ENCODE data around the gene GRK2. TPM values are rescaled to one million over a fixed set of nuclear protein-coding genes. Genes with fewer than 3 reads are reported as not detected.
"Not testable (repeated sequence)": the region's sequence is repeated elsewhere in the genome, so short reads cannot be mapped to it uniquely, and the experiment has no call there.

Gene GRK2
- total and polyA plus RNA-seq, 5 donors from 2014 or later, result 13.2 to 295 (median 25.4) TPM

DNA sequence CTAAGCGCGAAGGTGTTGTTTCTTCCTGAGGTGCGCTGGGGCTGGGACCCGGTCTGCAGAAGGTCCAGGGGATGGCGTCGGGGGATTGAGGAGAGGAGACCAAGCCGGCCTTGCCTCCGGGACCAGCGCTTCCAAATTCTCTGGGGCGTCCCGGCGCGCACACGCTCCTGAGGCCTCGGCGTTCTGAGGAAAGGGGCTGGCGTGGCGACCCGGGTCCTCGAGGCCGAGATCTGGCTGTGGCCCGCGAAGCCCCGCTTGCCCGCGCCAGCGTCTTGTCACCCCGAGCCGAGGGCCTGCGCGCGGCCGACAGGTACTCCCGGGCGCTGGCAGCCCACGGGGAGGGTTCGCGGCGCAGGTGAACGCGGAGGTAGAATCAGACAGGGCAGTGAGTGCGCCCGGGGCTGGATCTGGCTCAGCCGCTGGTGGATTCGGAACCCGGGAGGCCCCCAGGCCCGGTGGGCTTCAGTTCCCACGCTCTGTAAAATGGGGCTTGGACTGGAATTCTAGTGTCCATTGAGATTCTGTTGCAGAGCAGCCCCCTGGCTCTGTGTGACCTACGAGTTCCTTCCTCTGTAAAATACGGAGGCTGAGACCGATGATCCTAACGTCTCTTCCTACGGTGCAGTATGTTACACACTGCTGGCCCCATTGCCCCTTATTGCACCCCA is 51.7 kb downstream of the GRK2 start:
- H3K4me1 ChIP-seq (ENCODE audit: control insufficient read depth, insufficient read depth, low read length, poor library complexity, severe bottlenecking), result peaks cover 28% of the 10 kb centered on the region
- ATAC-seq (ENCODE audit: low read depth in 2 of 2), result peak; percentile 17
- Mint-ChIP-seq H3K4me1 (peaks cover 4 to 52% (median 31%) of the 10 kb centered on the region in 4 donors), H3K4me3 (peak overlapping the region; percentile 97 to 99 (median 98)), H3K9me3 (no peaks in the 10 kb centered on the region), H3K36me3 (no peaks in the 10 kb centered on the region), H3K27ac (peak overlapping the region; percentile 90 to 98 (median 97)), H3K27me3 (peaks cover 12% of the 10 kb centered on the region)
- H3K27ac ChIP-seq (ENCODE audit: insufficient read depth, low read length, poor library complexity, severe bottlenecking), result peak overlapping the region; percentile 73
- peak in 1 of 3 donors; percentile 16 for DNase-seq
- H3K4me3 ChIP-seq (ENCODE audit: low read depth, low read length), result peak overlapping the region; percentile 81
- no peaks in the 10 kb centered on the region for H3K9me3 ChIP-seq (ENCODE audit: control insufficient read depth in 2 of 2, low read length in 2 of 2)
- H3K27me3 ChIP-seq (ENCODE audit: control insufficient read depth, insufficient read depth, low read length), result peaks cover 2% of the 10 kb centered on the region
- H3K36me3 ChIP-seq (ENCODE audit: control insufficient read depth, insufficient read depth, low read length), result no peaks in the 10 kb centered on the region

DNA sequence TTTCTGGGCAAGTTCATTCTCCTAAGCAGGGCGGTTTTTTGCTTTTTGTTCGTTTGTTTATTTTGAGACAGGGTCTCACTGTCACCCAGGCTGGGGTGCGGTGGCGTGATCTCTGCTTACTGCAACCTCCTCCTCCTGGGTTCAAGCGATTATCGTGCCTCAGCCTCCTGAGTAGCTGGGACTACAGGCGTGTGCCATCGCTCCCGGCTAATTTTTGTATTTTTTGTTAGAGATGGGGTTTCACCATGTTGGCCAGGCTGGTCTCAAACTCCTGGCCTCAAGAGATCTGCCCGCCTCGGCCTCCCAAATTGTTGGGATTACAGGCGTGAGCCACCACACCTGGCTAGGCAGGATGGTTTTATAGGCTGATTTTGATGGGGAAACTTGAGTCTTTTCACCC is 52.6 kb downstream of the GRK2 start:
- H3K27me3 Mint-ChIP-seq, result peaks cover 12% of the 10 kb centered on the region
- not testable (repeated sequence) for ATAC-seq (ENCODE audit: low read depth in 2 of 2)

DNA sequence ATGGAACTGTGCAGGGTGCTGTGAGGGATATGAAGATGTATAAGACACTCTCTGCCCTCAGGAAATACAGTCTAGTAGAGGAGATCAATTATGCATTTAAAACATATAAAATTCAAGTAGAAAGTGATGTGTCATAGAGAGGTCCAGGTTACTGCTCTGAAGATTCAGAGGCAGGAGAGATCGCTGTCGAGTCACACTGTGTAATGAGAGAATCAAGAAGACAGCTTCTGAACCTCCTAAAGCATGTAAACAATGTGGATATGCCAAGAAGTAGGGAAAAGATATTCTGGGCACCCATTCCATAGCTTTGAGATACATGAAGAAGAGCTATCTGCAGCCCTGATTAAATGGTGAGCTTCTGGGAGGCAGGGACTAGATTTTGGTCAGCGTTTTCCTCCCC is 53.7 kb downstream of the GRK2 start:
- Mint-ChIP-seq H3K36me3 (peaks cover 7% of the 10 kb centered on the region), H3K27ac (no peak overlapping the region), H3K4me1 (peaks cover 4 to 37% (median 18%) of the 10 kb centered on the region in 4 donors), H3K9me3 (no peaks in the 10 kb centered on the region), H3K4me3 (peak overlapping the region in 2 of 4 donors; percentile 35 to 48), H3K27me3 (peaks cover 8% of the 10 kb centered on the region)
- DNase-seq (no peak), ATAC-seq (ENCODE audit: low read depth in 2 of 2) (no peak)
- no peaks in the 10 kb centered on the region for H3K9me3 ChIP-seq (ENCODE audit: control insufficient read depth in 2 of 2, low read length in 2 of 2)
- peaks cover 15% of the 10 kb centered on the region for H3K4me1 ChIP-seq (ENCODE audit: control insufficient read depth, insufficient read depth, low read length, poor library complexity, severe bottlenecking)
- peaks cover 2% of the 10 kb centered on the region for H3K27me3 ChIP-seq (ENCODE audit: control insufficient read depth, insufficient read depth, low read length)
- H3K36me3 ChIP-seq (ENCODE audit: control insufficient read depth, insufficient read depth, low read length), result no peaks in the 10 kb centered on the region
- H3K27ac ChIP-seq (ENCODE audit: insufficient read depth, low read length, poor library complexity, severe bottlenecking), result no peak overlapping the region
- H3K4me3 ChIP-seq (ENCODE audit: low read depth, low read length), result no peak overlapping the region

More for the DNA sequence above, 52.6 kb downstream of the GRK2 start:
- H3K4me3 ChIP-seq (ENCODE audit: low read depth, low read length), result peak overlapping the region; percentile 57
- H3K4me1 ChIP-seq (ENCODE audit: control insufficient read depth, insufficient read depth, low read length, poor library complexity, severe bottlenecking), result peaks cover 20% of the 10 kb centered on the region
- H3K4me1 Mint-ChIP-seq, result peaks cover 4 to 47% (median 24%) of the 10 kb centered on the region in 4 donors
- H3K27ac Mint-ChIP-seq; H3K36me3 ChIP-seq (ENCODE audit: control insufficient read depth, insufficient read depth, low read length); H3K27me3 ChIP-seq (ENCODE audit: control insufficient read depth, insufficient read depth, low read length); H3K9me3 Mint-ChIP-seq; DNase-seq; H3K36me3 Mint-ChIP-seq; H3K27ac ChIP-seq (ENCODE audit: insufficient read depth, low read length, poor library complexity, severe bottlenecking); H3K9me3 ChIP-seq (ENCODE audit: control insufficient read depth in 2 of 2, low read length in 2 of 2): not testable (repeated sequence)
- peak overlapping the region; percentile 97 to 99 (median 98) for H3K4me3 Mint-ChIP-seq

DNA sequence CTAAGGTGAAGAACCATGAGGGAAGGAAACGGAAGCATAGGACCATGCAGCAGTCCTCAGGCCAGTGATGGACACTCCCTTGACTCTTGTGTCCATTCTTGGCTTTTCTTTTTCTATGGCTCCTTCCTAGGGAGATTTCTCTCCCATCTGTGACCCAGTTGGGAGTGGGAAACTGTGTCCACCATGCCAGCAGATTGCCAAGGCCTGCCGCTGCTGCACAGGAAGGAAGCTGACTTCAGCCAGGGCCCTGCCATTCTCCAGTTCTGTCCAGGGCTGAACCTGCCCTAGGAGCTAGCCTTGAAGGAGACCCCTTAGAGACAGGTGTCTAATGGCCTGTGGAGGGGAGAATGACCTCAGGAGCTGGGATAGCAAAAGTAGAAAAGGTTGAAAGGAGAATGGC is 54.4 kb downstream of the GRK2 start:
- Mint-ChIP-seq H3K4me1 (peaks cover 4 to 30% (median 15%) of the 10 kb centered on the region in 4 donors), H3K27me3 (peaks cover 8% of the 10 kb centered on the region), H3K4me3 (peak overlapping the region in 1 of 4 donors; percentile 35), H3K9me3 (no peaks in the 10 kb centered on the region), H3K27ac (no peak overlapping the region), H3K36me3 (peaks cover 7% of the 10 kb centered on the region)
- no peaks in the 10 kb centered on the region for H3K9me3 ChIP-seq (ENCODE audit: control insufficient read depth in 2 of 2, low read length in 2 of 2)
- DNase-seq (no peak), ATAC-seq (ENCODE audit: low read depth in 2 of 2) (no peak)
- H3K4me3 ChIP-seq (ENCODE audit: low read depth, low read length), result no peak overlapping the region
- H3K4me1 ChIP-seq (ENCODE audit: control insufficient read depth, insufficient read depth, low read length, poor library complexity, severe bottlenecking), result peaks cover 15% of the 10 kb centered on the region
- H3K36me3 ChIP-seq (ENCODE audit: control insufficient read depth, insufficient read depth, low read length), result no peaks in the 10 kb centered on the region
- no peak overlapping the region for H3K27ac ChIP-seq (ENCODE audit: insufficient read depth, low read length, poor library complexity, severe bottlenecking)
- H3K27me3 ChIP-seq (ENCODE audit: control insufficient read depth, insufficient read depth, low read length), result peaks cover 2% of the 10 kb centered on the region

DNA sequence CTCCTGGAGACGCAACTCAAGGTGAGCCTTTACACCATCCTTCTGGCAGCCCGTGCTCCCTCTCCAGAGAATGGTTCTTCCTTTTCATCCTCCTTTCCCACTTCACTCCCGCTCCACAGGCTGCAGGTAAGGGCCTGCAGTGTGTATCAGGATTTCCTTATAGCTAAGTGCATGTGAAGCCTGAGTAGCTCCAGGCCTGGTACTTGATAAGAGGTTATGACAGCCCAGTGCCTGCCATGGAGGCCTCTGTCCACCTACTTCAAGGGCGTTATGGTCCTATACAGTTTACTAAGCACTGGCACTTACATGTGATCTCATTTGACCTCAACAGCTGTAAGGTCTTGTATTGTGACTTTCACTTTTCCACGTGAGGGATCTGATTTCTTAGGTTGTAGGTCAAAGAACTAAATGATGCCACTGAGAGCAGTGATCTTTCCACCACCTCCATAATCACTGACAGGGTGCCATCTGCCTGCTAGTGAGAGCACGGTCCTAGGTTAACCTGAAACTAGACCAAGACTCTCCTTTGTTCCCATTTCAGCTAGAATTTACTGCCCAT is 55.1 kb downstream of the GRK2 start:
- no peak overlapping the region for H3K4me3 ChIP-seq (ENCODE audit: low read depth, low read length)
- H3K27me3 Mint-ChIP-seq, result peaks cover 8% of the 10 kb centered on the region
- H3K4me1 Mint-ChIP-seq, result peaks cover 4 to 28% (median 14%) of the 10 kb centered on the region in 4 donors
- no peak overlapping the region for H3K4me3 Mint-ChIP-seq
- H3K27ac ChIP-seq (ENCODE audit: insufficient read depth, low read length, poor library complexity, severe bottlenecking), result no peak overlapping the region
- no peak overlapping the region for H3K27ac Mint-ChIP-seq
- ATAC-seq (ENCODE audit: low read depth in 2 of 2) (no peak), DNase-seq (no peak)
- peaks cover 7% of the 10 kb centered on the region for H3K36me3 Mint-ChIP-seq
- H3K9me3 Mint-ChIP-seq, result no peaks in the 10 kb centered on the region
- peaks cover 2% of the 10 kb centered on the region for H3K27me3 ChIP-seq (ENCODE audit: control insufficient read depth, insufficient read depth, low read length)
- no peaks in the 10 kb centered on the region for H3K9me3 ChIP-seq (ENCODE audit: control insufficient read depth in 2 of 2, low read length in 2 of 2)
- H3K36me3 ChIP-seq (ENCODE audit: control insufficient read depth, insufficient read depth, low read length), result no peaks in the 10 kb centered on the region
- peaks cover 15% of the 10 kb centered on the region for H3K4me1 ChIP-seq (ENCODE audit: control insufficient read depth, insufficient read depth, low read length, poor library complexity, severe bottlenecking)

DNA sequence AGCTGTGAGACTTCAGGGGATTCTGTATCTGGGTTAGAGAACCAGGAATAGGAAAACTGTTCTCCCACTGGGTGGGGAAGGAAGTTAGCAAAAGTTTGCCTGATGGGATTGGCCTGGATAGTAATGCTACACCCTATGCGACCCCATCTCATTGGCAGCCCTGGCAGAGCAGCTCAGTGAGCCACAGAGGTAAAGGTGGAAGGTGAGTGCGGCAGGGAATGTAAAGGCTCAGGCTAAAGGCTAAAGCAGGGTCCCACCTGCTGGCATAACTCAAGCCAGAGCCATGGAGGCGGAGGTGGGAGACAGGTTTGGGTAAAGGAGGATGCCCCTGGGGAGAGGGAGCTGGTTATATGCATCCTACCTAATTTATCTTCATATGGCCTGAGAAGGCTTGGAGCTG is 55.8 kb downstream of the GRK2 start:
- H3K27ac Mint-ChIP-seq, result no peak overlapping the region
- no peak overlapping the region for H3K4me3 ChIP-seq (ENCODE audit: low read depth, low read length)

DNA sequence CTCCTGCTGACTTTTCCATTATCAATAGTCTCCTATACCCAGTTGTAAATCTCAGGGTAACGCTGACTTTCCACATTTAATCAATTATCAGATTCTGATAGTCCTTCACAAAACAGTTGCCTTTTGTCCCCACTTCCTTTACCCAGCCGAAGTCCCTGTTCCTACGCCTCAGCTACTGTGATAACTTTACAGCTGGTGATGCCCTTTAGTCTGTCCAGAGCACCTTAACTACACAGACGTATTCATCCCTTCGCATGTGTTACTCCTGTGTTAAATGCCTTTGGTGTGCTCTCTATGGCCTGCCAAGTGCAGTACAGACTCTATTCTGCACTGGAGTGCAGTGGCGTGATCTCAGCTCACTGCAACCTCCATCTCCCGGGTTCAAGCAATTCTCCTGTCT is 57.3 kb downstream of the GRK2 start:
- H3K4me1 Mint-ChIP-seq, result peaks cover 0 to 12% (median 8%) of the 10 kb centered on the region in 4 donors
- peaks cover 2% of the 10 kb centered on the region for H3K27me3 Mint-ChIP-seq
- Histone ChIP-seq H3K36me3 (ENCODE audit: control insufficient read depth, insufficient read depth, low read length) (no peaks in the 10 kb centered on the region), H3K4me1 (ENCODE audit: control insufficient read depth, insufficient read depth, low read length, poor library complexity, severe bottlenecking) (peaks cover 3% of the 10 kb centered on the region), H3K27me3 (ENCODE audit: control insufficient read depth, insufficient read depth, low read length) (peaks cover 2% of the 10 kb centered on the region), H3K4me3 (ENCODE audit: low read depth, low read length) (no peak overlapping the region), H3K9me3 (ENCODE audit: control insufficient read depth in 2 of 2, low read length in 2 of 2) (no peaks in the 10 kb centered on the region), H3K27ac (ENCODE audit: insufficient read depth, low read length, poor library complexity, severe bottlenecking) (no peak overlapping the region)
- peak overlapping the region in 1 of 3 donors; percentile 54 for H3K27ac Mint-ChIP-seq
- no peak for DNase-seq
- peaks cover 7% of the 10 kb centered on the region for H3K36me3 Mint-ChIP-seq
- no peak for ATAC-seq (ENCODE audit: low read depth in 2 of 2)
- no peak overlapping the region for H3K4me3 Mint-ChIP-seq
- no peaks in the 10 kb centered on the region for H3K9me3 Mint-ChIP-seq

More for the DNA sequence above, 55.8 kb downstream of the GRK2 start:
- Histone ChIP-seq H3K27ac (ENCODE audit: insufficient read depth, low read length, poor library complexity, severe bottlenecking) (no peak overlapping the region), H3K27me3 (ENCODE audit: control insufficient read depth, insufficient read depth, low read length) (peaks cover 2% of the 10 kb centered on the region), H3K36me3 (ENCODE audit: control insufficient read depth, insufficient read depth, low read length) (no peaks in the 10 kb centered on the region), H3K9me3 (ENCODE audit: control insufficient read depth in 2 of 2, low read length in 2 of 2) (no peaks in the 10 kb centered on the region), H3K4me1 (ENCODE audit: control insufficient read depth, insufficient read depth, low read length, poor library complexity, severe bottlenecking) (peaks cover 12% of the 10 kb centered on the region)
- DNase-seq (no peak), ATAC-seq (ENCODE audit: low read depth in 2 of 2) (no peak)
- H3K4me3 Mint-ChIP-seq, result peak overlapping the region in 1 of 4 donors; percentile 63
- peaks cover 8% of the 10 kb centered on the region for H3K27me3 Mint-ChIP-seq
- peaks cover 4 to 24% (median 13%) of the 10 kb centered on the region in 4 donors for H3K4me1 Mint-ChIP-seq
- no peaks in the 10 kb centered on the region for H3K9me3 Mint-ChIP-seq
- H3K36me3 Mint-ChIP-seq, result peaks cover 7% of the 10 kb centered on the region

Data from CD4-positive, CD25-positive, alpha-beta regulatory T cell (primary cell).